MCF 10A (cell line): Measurements from ENCODE around the gene ANKMY1. TPM values are rescaled to one million over a fixed set of nuclear protein-coding genes. Genes with fewer than 3 reads are reported as not detected.
A peak's percentile ranks its signal among the peaks of the same experiment; 100 is the strongest.

ENCODE experiments used
- BruUV-seq: library from RNA; stranded (reverse); fragments of 400-500 nt; replicated peaks from 2 replicates; lab custom pipeline; 2021; lab: Mats Ljungman, UMichigan
- CTCF ChIA-PET: fragments of 300-600 bp; sonication (Branson Sonifier 250); formaldehyde crosslinking; extraction: SDS; loops from one replicate; lab custom pipeline; 2021; ENCODE audit warnings: antibody characterized with exemption, inconsistent platforms; lab: Yijun Ruan, JAX
- POLR2A ChIA-PET: fragments of 300-600, 350-650 bp; sonication (Branson Sonifier 250); formaldehyde crosslinking; extraction: SDS; loops from one replicate; lab custom pipeline; 2020; ENCODE audit warnings: antibody characterized with exemption, inconsistent platforms; lab: Yijun Ruan, JAX
- DNase-seq: peaks from one replicate; pipeline ENCODE4 v3.0.0-alpha.2; 2018; ENCODE audit not compliant: unreplicated experiment
- H3K27ac Mint-ChIP-seq: one replicate; pipeline ENCODE4 v1.8.0; 2022; ENCODE audit warnings: mild to moderate bottlenecking, low read depth, mixed read lengths; ENCODE audit not compliant: unreplicated experiment
- H3K27me3 Mint-ChIP-seq: one replicate; pipeline ENCODE4 v1.8.0; 2022; ENCODE audit warnings: mixed read lengths; ENCODE audit not compliant: insufficient read depth, unreplicated experiment
- H3K36me3 Mint-ChIP-seq: one replicate; pipeline ENCODE4 v1.8.0; 2022; ENCODE audit warnings: mild to moderate bottlenecking, moderate library complexity, mixed read lengths; ENCODE audit not compliant: insufficient read depth, unreplicated experiment
- H3K4me1 Mint-ChIP-seq: one replicate; pipeline ENCODE4 v1.8.0; 2022; ENCODE audit warnings: mixed read lengths; ENCODE audit not compliant: insufficient read depth, unreplicated experiment
- H3K4me3 Mint-ChIP-seq: one replicate; pipeline ENCODE4 v1.8.0; 2022; ENCODE audit warnings: mild to moderate bottlenecking, moderate library complexity, mixed read lengths; ENCODE audit not compliant: unreplicated experiment
- H3K9me3 Mint-ChIP-seq: one replicate; pipeline ENCODE4 v1.8.0; 2022; ENCODE audit warnings: mixed read lengths; ENCODE audit not compliant: unreplicated experiment
- intact Hi-C: fragments of 100-400 bp; cut with micrococcal nuclease; formaldehyde crosslinking; loops from 2 replicates; pipeline ENCODE4 v1.14.1; 2022
- total RNA-seq: library from RNA; stranded (reverse); gene quantifications from 2 replicates; pipeline ENCODE4 v1.2.3, GENCODE V29; 2022
- TF ChIP-seq, protein P1 (sequence below): fragments of 200-600 bp; IDR thresholded peaks from one replicate; pipeline ENCODE4 v1.8.0; 2022; ENCODE audit warnings: antibody characterized with exemption, mild to moderate bottlenecking; ENCODE audit not compliant: unreplicated experiment

Gene ANKMY1
- total RNA-seq, 1 experiment from 2014 or later = 22.2 TPM

DNA sequence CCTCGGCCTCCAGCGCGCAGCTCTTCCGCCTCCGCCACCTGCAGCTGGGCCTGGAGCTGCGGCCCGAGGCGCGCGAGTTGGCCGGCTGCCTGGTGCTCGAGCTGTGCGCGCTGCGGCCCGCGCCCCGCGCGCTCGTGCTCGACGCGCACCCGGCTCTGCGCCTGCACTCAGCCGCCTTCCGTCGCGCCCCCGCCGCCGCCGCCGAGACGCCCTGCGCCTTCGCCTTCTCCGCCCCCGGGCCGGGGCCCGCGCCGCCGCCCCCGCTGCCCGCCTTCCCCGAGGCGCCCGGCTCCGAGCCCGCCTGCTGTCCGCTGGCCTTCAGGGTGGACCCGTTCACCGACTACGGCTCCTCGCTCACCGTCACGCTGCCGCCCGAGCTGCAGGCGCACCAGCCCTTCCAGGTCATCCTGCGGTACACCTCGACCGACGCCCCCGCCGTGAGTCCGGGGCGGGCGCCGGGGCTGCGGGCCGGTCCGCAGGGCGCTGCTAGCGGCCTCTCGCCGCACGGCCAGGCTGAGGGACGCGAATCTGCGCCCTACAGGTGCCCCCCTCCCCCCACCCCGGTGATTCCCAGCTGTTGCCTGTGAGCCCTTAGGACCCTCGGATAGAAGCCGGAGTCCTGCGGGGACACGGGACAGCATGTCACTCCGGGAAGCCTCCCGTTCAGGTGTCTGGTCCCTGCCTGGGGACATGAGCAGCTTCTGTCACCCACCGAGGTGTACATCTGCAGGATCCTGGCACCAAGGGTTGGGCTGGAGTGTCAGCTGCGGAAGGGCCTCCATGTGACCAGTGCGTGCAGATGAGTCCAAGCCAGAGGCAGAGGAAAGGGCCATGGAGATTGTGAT, 11.1 kb upstream of the ANKMY1 start:
- intact Hi-C loops = loop anchor here (5.0 kb wide), 1 partner anchor 57 kb away; no protein-coding TSS in a partner anchor
- ChIA-PET CTCF (interaction anchor here (0.5 to 1.2 kb wide), 3 partner anchors 11 to 283 kb away, joined by 3 to 6 read pairs (median 4); no protein-coding TSS in a partner anchor), POLR2A (interaction anchor here (0.6 to 2.1 kb wide), 7 partner anchors 8 to 722 kb away, joined by 3 to 48 read pairs (median 4); partner anchors contain the start of genes CAPN10 and DUSP28)
- H3K4me1 Mint-ChIP-seq = peaks cover 28% of the 10 kb centered on the region
- no TSS peak for BruUV-seq
- peaks cover 4% of the 10 kb centered on the region for H3K36me3 Mint-ChIP-seq
- H3K27ac Mint-ChIP-seq = no peak overlapping the region
- no peaks in the 10 kb centered on the region for H3K9me3 Mint-ChIP-seq
- TF ChIP-seq, protein P1, sequence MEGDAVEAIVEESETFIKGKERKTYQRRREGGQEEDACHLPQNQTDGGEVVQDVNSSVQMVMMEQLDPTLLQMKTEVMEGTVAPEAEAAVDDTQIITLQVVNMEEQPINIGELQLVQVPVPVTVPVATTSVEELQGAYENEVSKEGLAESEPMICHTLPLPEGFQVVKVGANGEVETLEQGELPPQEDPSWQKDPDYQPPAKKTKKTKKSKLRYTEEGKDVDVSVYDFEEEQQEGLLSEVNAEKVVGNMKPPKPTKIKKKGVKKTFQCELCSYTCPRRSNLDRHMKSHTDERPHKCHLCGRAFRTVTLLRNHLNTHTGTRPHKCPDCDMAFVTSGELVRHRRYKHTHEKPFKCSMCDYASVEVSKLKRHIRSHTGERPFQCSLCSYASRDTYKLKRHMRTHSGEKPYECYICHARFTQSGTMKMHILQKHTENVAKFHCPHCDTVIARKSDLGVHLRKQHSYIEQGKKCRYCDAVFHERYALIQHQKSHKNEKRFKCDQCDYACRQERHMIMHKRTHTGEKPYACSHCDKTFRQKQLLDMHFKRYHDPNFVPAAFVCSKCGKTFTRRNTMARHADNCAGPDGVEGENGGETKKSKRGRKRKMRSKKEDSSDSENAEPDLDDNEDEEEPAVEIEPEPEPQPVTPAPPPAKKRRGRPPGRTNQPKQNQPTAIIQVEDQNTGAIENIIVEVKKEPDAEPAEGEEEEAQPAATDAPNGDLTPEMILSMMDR = no peak
- DNase-seq = peak; percentile 36
- no peaks in the 10 kb centered on the region for H3K27me3 Mint-ChIP-seq
- peak overlapping the region; percentile 78 for H3K4me3 Mint-ChIP-seq

DNA sequence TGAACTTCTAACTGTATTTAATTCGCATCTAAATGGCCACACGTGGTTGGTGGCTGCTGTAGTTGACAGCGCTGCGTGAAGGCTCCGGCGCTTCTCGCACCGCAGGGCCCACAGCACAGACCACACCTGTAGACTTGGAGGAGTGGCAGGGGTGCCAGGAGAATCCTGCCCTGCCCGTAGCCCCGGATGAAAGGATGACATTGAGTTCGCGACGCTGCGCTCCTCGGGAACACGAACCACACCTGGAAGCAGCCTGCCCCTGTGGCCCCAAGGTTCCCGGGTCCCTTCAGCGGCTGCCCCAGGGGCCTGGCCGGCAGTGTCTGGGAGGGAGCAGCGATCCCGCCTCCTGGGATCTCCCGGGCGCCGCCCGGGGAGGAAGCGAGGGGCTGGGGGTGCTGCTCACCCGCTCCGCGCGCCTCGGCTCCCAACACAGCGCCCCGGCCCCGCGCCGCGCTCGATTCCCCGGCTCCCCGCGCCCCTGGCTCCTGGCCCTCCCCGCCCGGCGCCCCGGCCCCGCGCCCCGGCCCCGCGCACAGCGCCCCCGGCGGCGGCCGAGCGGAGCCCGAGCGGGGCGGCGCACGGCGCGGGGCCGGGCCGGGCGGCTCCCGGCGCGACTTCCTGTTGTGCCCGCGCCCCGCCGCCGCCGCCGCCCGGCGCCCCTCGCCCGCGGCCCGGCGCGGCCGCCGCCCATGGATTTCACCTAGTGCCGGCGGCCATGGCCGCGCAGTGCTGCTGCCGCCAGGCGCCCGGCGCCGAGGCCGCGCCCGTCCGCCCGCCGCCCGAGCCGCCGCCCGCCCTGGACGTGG, 10.3 kb upstream of the ANKMY1 start, which contains the start of gene RNPEPL1:
Gene RNPEPL1, plus strand, starts transcription at position 613 of the 806 bp plus-strand sequence. Its CDS starts 103 bp downstream, at position 716.
- POLR2A ChIA-PET = interaction anchor here (1.1 to 10.7 kb wide), 7 partner anchors 7 to 272 kb away, joined by 3 to 275 read pairs (median 21); partner anchors contain the start of genes CAPN10 and DUSP28

DNA sequence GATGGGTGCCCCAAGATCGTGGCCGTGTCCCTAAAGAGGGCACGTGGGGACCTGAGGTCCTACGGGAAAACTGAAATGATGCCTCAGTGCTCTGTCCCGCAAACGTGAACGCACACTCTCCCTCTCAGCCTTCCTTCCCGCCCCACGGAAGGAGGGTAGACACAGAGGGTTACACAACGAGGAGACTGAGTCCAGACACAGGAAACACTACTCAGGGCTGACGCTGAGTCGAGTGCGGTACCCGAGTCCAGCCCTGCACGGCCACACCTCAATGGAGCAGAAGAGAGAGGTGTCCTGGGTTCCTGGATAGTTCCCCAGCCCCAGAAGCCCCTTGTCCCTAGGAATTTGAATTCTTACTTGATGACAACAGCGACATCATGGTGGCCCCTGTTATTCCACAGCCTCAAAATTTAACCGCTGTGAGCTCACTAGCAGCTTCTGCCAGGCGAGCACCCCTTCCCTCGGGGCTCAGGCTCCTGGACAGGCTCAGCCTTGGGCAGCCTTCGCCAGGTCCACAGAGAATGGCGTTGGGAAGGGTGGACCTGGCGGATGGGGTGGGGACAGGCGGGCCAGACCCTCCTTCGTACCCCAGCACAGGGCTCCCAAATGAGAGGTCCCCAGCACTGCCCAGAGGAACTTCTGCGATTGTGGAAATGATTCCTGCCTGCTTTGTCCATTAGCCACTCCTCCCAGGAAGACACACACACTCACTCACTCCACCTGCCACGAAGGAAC, 9.5 kb upstream of the ANKMY1 start:
- H3K27me3 Mint-ChIP-seq = no peaks in the 10 kb centered on the region
- H3K9me3 Mint-ChIP-seq = no peaks in the 10 kb centered on the region
- H3K4me1 Mint-ChIP-seq = peaks cover 28% of the 10 kb centered on the region
- H3K4me3 Mint-ChIP-seq = peak overlapping the region; percentile 78
- ChIA-PET CTCF (interaction anchor here (1.3 to 5.7 kb wide), 3 partner anchors 14 to 36 kb away, joined by 3 to 52 read pairs (median 28); partner anchors contain the start of gene CAPN10), POLR2A (interaction anchor here (1.2 to 10.7 kb wide), 4 partner anchors 13 to 763 kb away, joined by 3 to 275 read pairs (median 42); partner anchors contain the start of gene CAPN10)
- peak overlapping the region; percentile 80 for H3K27ac Mint-ChIP-seq
- DNase-seq = peak; percentile 47
- peaks cover 11% of the 10 kb centered on the region for H3K36me3 Mint-ChIP-seq
- BruUV-seq = no TSS peak
- intact Hi-C loops = loop anchor here (2.0 to 5.0 kb wide), 2 partner anchors 19 to 55 kb away; partner anchors contain the start of gene CAPN10
- TF ChIP-seq, protein P1 = no peak

More for the DNA sequence above, 10.3 kb upstream of the ANKMY1 start, which contains the start of gene RNPEPL1:
- no peaks in the 10 kb centered on the region for H3K27me3 Mint-ChIP-seq
- H3K9me3 Mint-ChIP-seq = no peaks in the 10 kb centered on the region
- peaks cover 28% of the 10 kb centered on the region for H3K4me1 Mint-ChIP-seq
- CTCF ChIA-PET = interaction anchor here (1.2 to 1.3 kb wide), 2 partner anchors 12 to 37 kb away, joined by 3 to 6 read pairs; no protein-coding TSS in a partner anchor
- intact Hi-C loops = loop anchor here (2.0 to 5.0 kb wide), 2 partner anchors 19 to 56 kb away; partner anchors contain the start of gene CAPN10
- peak; percentile 47 for DNase-seq
- BruUV-seq = no TSS peak
- H3K4me3 Mint-ChIP-seq = peak within 1 kb of the TSS; percentile 78
- TF ChIP-seq, protein P1 = no peak
- peaks cover 8% of the 10 kb centered on the region for H3K36me3 Mint-ChIP-seq
- peak within 1 kb of the TSS; percentile 80 for H3K27ac Mint-ChIP-seq
